Parathyroid adenoma (tissue), 2 donors: ENCODE measurements around the gene ELAPOR1.
A peak's percentile ranks its signal among the peaks of the same experiment; 100 is the strongest.

Source experiments
- H2AFZ ChIP-seq: fragments of 300-600 bp; sonication (generic); one replicate; pipeline ENCODE4 v1.7.0; 2017; ENCODE audit warnings: antibody characterized with exemption, mild to moderate bottlenecking
- H3K27ac ChIP-seq: fragments of 300-600 bp; sonication (generic); one replicate; pipeline ENCODE4 v1.7.0; 2017
- H3K27me3 ChIP-seq: fragments of 300-600 bp; sonication (generic); one replicate; pipeline ENCODE4 v1.7.0; 2017; ENCODE audit warnings: low read length; ENCODE audit not compliant: control insufficient read depth, insufficient read depth
- H3K36me3 ChIP-seq: fragments of 300-600 bp; sonication (generic); one replicate; pipeline ENCODE4 v1.7.0; 2017; ENCODE audit warnings: low read length; ENCODE audit not compliant: control insufficient read depth, insufficient read depth
- H3K4me1 ChIP-seq: fragments of 300-600 bp; sonication (generic); one replicate; pipeline ENCODE4 v1.7.0; 2017; ENCODE audit warnings: control low read depth
- H3K4me2 ChIP-seq: fragments of 300-600 bp; sonication (generic); one replicate; pipeline ENCODE4 v1.7.0; 2017; ENCODE audit warnings: low read length
- H3K4me3 ChIP-seq: fragments of 300-600 bp; sonication (generic); one replicate; pipeline ENCODE4 v1.7.0; 2017; ENCODE audit warnings: low read depth, low read length
- H3K79me2 ChIP-seq: fragments of 300-600 bp; sonication (generic); one replicate; pipeline ENCODE4 v1.7.0; 2017; ENCODE audit warnings: control low read depth
- H3K9ac ChIP-seq: fragments of 300-600 bp; sonication (generic); one replicate; pipeline ENCODE4 v1.7.0; 2017; ENCODE audit warnings: mild to moderate bottlenecking
- H3K9me3 ChIP-seq: fragments of 300-600 bp; sonication (generic); one replicate; pipeline ENCODE4 v1.7.0; 2017; ENCODE audit warnings: low read length; ENCODE audit not compliant: control insufficient read depth
- TF ChIP-seq, protein P1 (sequence below): fragments of 300-600 bp; sonication (generic); IDR thresholded peaks from one replicate; pipeline ENCODE4 v1.7.0; 2017; ENCODE audit warnings: antibody characterized with exemption, mild to moderate bottlenecking
- donor health status: primary hyperparathyroidism.

Gene ELAPOR1

DNA sequence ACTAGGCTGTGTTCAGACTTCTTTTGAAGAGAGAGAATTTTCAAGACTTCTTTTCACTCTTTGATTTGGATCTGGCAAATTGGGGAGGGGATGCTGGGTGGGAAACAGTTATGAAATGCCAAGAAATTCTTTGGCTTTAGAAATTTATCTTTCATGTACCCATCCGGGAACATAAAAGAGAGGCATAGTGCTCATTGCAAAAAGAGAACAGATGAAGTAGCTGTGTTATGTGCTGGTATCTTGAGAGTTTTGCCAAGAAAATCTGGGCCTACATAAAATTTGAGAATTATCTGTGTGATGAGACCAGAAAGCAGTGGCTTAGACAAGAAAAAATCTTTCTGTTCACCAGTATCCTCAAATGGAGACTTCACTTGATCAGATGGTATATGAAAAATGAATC is 19.0 kb upstream of the ELAPOR1 start:
- H3K4me3 ChIP-seq = no peak overlapping the region
- no peak overlapping the region for H3K27ac ChIP-seq
- H3K9ac ChIP-seq = no peak overlapping the region
- H3K27me3 ChIP-seq = no peaks in the 10 kb centered on the region
- H3K4me1 ChIP-seq = peaks cover 5% of the 10 kb centered on the region
- H2AFZ ChIP-seq = no peak overlapping the region
- no peak overlapping the region for H3K4me2 ChIP-seq
- TF ChIP-seq, protein P1, sequence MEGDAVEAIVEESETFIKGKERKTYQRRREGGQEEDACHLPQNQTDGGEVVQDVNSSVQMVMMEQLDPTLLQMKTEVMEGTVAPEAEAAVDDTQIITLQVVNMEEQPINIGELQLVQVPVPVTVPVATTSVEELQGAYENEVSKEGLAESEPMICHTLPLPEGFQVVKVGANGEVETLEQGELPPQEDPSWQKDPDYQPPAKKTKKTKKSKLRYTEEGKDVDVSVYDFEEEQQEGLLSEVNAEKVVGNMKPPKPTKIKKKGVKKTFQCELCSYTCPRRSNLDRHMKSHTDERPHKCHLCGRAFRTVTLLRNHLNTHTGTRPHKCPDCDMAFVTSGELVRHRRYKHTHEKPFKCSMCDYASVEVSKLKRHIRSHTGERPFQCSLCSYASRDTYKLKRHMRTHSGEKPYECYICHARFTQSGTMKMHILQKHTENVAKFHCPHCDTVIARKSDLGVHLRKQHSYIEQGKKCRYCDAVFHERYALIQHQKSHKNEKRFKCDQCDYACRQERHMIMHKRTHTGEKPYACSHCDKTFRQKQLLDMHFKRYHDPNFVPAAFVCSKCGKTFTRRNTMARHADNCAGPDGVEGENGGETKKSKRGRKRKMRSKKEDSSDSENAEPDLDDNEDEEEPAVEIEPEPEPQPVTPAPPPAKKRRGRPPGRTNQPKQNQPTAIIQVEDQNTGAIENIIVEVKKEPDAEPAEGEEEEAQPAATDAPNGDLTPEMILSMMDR = no peak
- H3K9me3 ChIP-seq = no peaks in the 10 kb centered on the region
- peaks cover 8% of the 10 kb centered on the region for H3K79me2 ChIP-seq
- no peaks in the 10 kb centered on the region for H3K36me3 ChIP-seq

DNA sequence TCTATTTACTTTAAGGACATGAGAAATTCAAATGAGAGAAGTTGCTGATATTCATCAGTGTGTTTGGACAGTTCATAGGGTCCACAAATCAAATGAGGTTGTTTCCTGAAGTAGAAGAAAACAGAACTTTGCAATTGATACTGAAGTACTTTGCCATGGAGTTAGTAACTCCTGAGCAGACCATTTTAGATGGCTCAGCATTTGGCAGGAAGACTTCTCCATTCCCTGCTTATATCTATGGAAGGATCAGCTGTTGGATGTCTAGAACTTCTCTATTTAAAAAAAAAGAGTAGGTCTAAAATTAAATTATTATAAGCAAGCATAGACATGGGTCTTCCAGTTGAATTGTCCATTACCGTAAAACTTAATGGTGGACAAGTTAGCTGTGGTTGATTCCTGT is 18.3 kb upstream of the ELAPOR1 start:
- H3K4me1 ChIP-seq = peaks cover 5% of the 10 kb centered on the region
- TF ChIP-seq, protein P1 = no peak
- no peaks in the 10 kb centered on the region for H3K27me3 ChIP-seq
- no peak overlapping the region for H3K4me3 ChIP-seq
- no peak overlapping the region for H3K27ac ChIP-seq
- H3K79me2 ChIP-seq = peaks cover 8% of the 10 kb centered on the region
- no peak overlapping the region for H3K4me2 ChIP-seq
- H2AFZ ChIP-seq = no peak overlapping the region
- H3K9me3 ChIP-seq = no peaks in the 10 kb centered on the region
- no peaks in the 10 kb centered on the region for H3K36me3 ChIP-seq
- H3K9ac ChIP-seq = no peak overlapping the region

DNA sequence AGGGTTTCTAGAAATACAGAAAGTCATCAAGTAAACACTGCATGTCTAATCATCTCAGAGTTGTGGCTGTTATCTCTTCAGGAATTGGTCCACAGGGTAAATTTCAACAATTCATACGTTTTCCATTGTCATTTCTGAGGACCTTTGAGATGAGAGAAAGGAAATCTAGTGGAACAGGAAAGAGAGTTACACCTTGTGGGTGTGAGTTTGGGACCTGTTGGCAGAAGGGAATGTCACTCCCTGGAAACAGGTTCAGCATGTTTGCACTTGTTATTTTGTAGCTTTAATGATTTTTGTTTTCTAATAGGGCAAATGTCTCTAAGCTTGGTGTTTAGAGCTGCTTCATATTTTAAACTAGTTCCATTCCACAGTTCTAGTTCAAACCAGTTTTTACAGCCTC is 17.8 kb upstream of the ELAPOR1 start:
- no peak overlapping the region for H3K9ac ChIP-seq
- H3K27ac ChIP-seq = no peak overlapping the region
- H3K4me3 ChIP-seq = no peak overlapping the region
- TF ChIP-seq, protein P1 = no peak
- no peaks in the 10 kb centered on the region for H3K36me3 ChIP-seq
- no peak overlapping the region for H2AFZ ChIP-seq
- peaks cover 7% of the 10 kb centered on the region for H3K79me2 ChIP-seq
- no peaks in the 10 kb centered on the region for H3K27me3 ChIP-seq
- peaks cover 5% of the 10 kb centered on the region for H3K4me1 ChIP-seq
- no peak overlapping the region for H3K4me2 ChIP-seq
- no peaks in the 10 kb centered on the region for H3K9me3 ChIP-seq

DNA sequence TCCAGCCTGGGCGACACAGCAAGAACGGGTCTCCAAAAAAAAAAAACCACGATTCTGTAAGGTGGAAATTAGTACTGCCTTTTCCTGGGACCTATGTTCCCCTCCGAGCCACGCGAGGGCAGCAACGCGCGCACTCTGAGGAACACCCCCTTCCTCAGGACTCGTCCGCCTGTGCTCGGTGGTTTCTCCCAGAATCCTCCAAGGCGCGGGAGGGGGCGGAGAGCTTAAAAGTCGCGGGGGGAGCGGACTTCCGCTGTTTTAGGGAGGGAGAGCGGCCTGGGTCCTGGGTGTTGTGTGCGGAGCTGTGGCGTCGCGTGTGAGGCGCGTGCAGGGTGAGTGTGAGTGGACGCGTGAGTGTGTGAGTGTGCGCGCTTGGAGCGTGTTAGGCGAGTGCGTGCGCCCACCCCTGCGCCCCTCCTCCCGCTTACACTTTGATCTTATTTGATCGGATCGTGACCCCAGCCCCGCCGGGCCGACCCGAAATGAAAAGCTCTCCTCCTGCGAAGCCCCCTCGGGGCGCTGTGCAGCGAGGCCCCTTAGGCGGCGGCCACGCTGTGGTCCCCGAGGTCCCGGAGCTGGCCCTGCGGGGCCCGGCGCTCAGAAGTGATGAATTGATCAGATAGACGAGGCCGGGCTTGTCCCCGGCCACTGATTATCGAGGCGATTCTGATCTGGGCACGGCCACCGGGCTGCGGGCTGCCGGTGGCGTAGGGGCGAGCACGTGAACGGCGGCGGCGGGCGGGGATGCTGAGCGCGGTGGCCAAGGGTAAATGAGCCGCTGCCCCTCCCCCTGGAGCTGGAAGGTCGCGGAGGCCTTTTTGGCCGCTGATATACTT is 13.8 kb upstream of the ELAPOR1 start:
- Histone ChIP-seq H3K9ac (peak overlapping the region; percentile 72), H3K4me3 (peak overlapping the region; percentile 97), H2AFZ (peak overlapping the region; percentile 92), H3K79me2 (peaks cover 3% of the 10 kb centered on the region), H3K4me1 (no peaks in the 10 kb centered on the region), H3K27ac (peak overlapping the region; percentile 94), H3K4me2 (peak overlapping the region; percentile 89), H3K9me3 (no peaks in the 10 kb centered on the region), H3K27me3 (no peaks in the 10 kb centered on the region), H3K36me3 (no peaks in the 10 kb centered on the region)
- TF ChIP-seq, protein P1 = peak; percentile 85
